ENCODE measurements around the gene VWF.

The VWF gene

DNA sequence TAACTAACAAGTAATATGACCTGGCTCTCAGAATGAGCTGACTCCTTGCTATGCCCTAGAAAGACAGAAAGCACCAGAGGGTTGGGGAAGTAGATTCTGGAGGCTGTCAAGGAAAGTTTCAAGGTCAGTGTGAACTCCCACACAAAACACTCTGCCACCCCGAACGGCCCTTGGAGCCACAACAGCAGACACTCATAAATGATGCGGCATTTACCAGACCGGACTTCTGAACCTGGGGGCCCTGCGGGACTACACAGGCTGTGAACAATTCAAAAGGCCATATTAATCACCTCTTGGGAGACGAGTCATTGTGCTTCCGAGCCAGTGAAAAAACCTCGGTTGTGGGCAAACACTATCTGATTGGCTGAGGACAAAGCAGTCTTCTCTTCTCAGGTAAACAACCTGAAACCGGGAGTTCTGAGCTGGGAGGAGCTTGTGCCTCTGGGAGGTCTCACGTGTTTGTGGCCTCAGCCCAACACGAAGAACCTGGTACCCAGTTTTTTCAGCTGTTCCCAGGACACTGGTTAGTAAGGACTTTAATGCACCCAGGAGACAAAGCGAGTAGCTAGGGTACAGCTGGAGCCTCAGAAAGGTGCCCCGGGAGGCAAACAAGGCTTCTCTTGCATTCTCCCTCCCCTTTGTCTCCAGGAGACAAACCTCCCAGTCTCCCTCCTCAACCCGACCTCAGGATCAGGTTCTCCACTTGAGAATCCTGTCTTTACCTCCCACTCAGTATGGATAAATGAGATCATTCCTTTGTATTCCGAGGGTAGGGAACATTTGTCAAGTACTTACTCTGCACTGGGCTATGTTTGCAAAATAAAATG lies 35.3 kb downstream of the VWF start:
- no peak for DNase-seq (ENCODE audit: extremely low read depth, low read depth)
- TF ChIP-seq, protein P1, sequence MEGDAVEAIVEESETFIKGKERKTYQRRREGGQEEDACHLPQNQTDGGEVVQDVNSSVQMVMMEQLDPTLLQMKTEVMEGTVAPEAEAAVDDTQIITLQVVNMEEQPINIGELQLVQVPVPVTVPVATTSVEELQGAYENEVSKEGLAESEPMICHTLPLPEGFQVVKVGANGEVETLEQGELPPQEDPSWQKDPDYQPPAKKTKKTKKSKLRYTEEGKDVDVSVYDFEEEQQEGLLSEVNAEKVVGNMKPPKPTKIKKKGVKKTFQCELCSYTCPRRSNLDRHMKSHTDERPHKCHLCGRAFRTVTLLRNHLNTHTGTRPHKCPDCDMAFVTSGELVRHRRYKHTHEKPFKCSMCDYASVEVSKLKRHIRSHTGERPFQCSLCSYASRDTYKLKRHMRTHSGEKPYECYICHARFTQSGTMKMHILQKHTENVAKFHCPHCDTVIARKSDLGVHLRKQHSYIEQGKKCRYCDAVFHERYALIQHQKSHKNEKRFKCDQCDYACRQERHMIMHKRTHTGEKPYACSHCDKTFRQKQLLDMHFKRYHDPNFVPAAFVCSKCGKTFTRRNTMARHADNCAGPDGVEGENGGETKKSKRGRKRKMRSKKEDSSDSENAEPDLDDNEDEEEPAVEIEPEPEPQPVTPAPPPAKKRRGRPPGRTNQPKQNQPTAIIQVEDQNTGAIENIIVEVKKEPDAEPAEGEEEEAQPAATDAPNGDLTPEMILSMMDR (IDR thresholded peaks at IDR 0.05; ENCODE audit: low read depth, low read length), result no peak

DNA sequence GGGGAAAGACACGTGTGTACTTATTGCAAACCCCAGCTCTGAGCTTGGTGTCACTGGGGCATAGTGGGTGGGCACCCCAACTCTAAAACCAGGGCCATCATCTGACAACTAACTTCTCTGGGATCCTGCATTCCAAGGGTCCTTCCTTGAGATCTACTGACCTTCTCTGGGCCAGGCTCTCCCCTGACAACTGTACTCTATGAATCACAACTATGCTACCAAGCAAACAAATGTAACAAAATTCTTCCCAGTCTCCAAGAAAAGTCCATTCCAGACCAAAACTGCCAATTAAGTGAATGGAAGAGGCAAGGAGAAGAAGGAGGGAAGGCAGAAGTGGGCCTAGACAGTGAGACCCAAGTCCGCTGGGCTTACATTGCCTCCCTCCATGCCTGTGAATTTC lies 38.2 kb downstream of the VWF start:
- TF ChIP-seq, protein P1 (IDR thresholded peaks at IDR 0.05; ENCODE audit: low read depth, low read length), result no peak
- no peak for DNase-seq (ENCODE audit: extremely low read depth, low read depth)

DNA sequence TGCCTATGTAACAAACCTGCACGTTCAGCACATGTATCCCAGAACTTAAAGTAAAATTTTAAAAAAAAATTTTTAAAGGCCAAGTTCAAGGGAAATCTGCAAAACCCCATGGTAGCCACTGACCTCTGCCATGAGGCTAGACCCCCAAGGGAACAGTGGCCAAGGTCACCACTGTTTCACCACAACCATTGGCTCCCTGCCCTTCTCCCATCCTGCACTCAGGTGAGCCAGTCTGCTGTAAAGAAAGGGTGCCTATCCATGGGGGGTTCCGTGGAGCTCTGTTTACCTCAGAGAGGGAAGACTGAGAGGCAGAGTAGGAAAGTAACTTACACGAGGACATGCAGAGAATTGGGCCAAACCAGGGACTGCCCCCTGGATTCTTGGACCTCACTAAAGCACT lies 38.6 kb downstream of the VWF start:
- TF ChIP-seq, protein P1 (IDR thresholded peaks at IDR 0.05; ENCODE audit: low read depth, low read length), result no peak
- DNase-seq (ENCODE audit: extremely low read depth, low read depth), result no peak

DNA sequence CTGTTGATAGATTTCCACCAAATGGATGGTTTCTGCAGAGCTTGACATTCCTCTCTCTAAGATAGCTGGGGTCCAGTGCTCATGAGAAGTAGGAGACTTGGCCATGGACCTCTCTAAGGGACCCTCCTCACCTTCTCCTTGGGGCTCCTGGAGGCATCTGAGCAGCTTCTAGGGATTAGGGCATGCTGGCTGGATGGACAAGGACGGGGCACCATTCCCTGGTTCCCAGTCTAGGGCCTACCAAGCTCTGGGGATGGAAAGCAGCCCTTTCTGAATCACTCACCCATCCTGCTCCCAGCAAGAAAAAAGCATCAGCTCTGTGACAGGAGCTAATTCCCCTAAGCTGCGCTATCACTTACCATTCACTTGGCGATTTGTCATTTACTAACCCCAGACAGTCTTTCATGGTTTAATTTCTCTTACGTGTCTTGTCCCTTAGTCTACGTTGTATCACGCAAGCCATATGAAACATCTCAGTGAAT lies 39.5 kb downstream of the VWF start:
- TF ChIP-seq, protein P1 (IDR thresholded peaks at IDR 0.05; ENCODE audit: low read depth, low read length), result no peak
- no peak for DNase-seq (ENCODE audit: extremely low read depth, low read depth)

DNA sequence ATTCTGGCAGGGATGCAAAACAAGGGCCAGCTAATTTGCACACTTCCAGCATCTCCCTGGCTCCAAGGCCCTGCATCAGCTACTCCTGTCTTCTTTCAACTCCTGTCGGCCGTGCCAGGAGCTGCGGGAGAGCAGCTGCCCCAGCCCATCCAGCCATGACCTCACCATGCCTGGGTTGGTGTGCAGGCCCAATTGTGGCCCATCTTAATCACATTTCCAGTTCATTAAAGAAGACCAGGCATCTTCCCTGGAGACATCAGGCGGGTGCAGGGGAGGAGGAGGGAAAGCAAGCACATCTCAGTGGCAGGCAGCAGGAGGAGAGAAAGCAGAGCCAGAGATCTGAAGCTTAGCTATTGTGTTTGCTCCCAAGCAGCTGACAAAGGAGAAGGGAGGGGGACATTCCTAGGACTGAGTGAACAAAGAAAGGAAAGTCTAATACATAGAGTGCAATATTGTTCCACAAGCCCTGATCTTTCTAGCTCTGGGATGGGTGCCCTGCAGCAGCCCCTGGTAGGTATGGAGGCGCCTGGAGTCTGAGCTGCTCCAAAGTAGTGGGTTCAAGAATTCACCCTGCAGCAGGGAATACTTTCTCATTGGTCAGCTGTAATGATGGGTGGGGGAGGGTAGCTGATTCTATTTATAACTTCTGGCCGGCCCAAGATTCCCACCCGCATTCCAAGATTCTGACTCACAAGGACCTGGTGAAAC lies 40.1 kb downstream of the VWF start:
- no peak for DNase-seq (ENCODE audit: extremely low read depth, low read depth)
- TF ChIP-seq, protein P1 (IDR thresholded peaks at IDR 0.05; ENCODE audit: low read depth, low read length), result no peak

DNA sequence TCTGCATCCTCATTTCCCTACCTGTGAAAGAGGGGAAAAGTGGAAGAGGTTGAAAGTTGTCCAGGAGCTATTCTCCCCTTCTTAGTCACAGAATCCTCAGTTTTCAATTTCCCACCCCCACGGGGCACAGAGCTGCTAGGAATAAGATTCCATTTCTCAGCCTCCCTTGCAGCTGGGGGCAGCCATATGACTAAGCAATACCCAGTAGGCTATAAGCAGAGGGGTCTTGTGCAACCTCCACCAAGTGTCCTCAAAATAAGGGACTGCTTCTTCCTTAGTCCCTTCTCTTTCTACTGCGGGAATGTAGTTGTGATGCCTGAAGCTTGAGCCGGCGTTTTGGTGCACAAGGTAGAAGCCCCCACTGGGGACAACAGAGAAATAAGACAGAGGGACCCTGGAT lies 40.9 kb downstream of the VWF start:
- DNase-seq (ENCODE audit: extremely low read depth, low read depth), result no peak
- TF ChIP-seq, protein P1 (IDR thresholded peaks at IDR 0.05; ENCODE audit: low read depth, low read length), result no peak

DNA sequence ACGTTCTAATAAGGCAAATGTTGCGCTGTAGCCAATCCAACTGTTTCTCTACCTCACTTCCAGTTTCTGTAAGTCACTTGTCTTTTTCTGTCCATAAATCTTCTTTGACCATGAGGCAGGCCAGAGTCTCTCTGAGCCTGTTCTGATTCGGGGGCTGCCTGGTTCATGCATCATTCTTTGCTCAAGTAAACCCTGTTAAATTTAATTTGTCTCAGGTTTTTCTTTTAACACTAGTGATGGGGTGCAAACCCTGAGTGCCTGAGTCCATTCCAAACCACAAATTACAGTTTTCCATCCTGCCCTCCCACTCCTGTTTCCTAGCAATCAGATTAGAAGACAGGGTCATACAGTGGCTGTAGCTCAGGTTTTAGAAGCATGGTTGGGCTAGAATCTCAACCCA lies 41.9 kb downstream of the VWF start:
- DNase-seq (ENCODE audit: extremely low read depth, low read depth), result no peak
- TF ChIP-seq, protein P1 (IDR thresholded peaks at IDR 0.05; ENCODE audit: low read depth, low read length), result no peak

Measured in AG09319 (cell line).